ENCODE measurements around the gene CADPS2. TPM values are rescaled to one million over a fixed set of nuclear protein-coding genes. Genes with fewer than 3 reads are reported as not detected.

The CADPS2 gene
- total and polyA plus RNA-seq, 10 of the 15 experiments (the other 5 are each of a cell fraction or from before 2014, with no cell fraction given): 0.05 to 7.5 (median 0.25) TPM

DNA sequence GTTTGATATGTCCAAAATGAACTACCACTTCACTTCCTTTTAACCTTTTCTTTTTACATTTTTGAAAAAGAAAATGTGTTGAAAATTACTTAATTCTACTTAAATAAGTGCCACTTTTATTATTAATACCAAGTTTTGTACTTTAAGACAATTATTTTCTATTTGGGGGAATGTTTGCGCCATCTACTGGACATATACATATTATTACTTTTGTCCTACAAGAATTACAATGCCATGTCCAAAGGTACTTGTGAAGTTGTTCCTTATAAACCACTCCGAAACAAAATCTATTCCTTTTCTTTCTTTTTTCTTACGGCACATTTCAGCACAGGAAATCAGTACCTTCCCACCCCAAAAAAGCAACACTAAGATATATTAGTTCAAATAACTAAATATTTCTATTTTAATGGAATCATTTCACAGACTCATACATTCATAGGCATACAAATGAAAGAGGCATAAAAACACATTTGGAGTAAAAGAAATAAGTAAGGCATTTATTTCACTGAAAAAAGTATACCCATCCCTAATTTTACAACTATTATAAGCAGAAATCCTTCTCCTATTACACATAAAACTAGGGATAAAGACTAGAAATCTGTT, 357.3 kb downstream of the CADPS2 start:
- H3K9me3 ChIP-seq (replicated peaks; ENCODE audit: control insufficient read depth, insufficient read depth, low read length): no peaks in the 10 kb centered on the region
- H4K20me1 ChIP-seq (ENCODE audit: control insufficient read depth, insufficient read depth): no peaks in the 10 kb centered on the region
- SMC1A ChIA-PET (ENCODE audit: uncharacterized antibody, unreplicated experiment): interaction anchor here (0.6 to 4.1 kb wide), 22 partner anchors 8 to 625 kb away, joined by 3 to 70 read pairs (median 4); no protein-coding TSS in a partner anchor
- FAIRE-seq: peak; percentile 78
- BruUV-seq (replicated peaks): no TSS peak
- RAD21 ChIA-PET (ENCODE audit: unreplicated experiment): interaction anchor here (0.8 to 10.2 kb wide), 12 partner anchors 14 to 838 kb away, joined by 3 to 173 read pairs (median 5); no protein-coding TSS in a partner anchor
- peak; percentile 54 for ATAC-seq
- no peak overlapping the region for H3K9ac ChIP-seq (ENCODE audit: control insufficient read depth, insufficient read depth, low read length)
- no peaks in the 10 kb centered on the region for H3K36me3 ChIP-seq (ENCODE audit: control insufficient read depth in 2 of 2, insufficient read depth in 2 of 2, low read length in 1 of 2)
- CTCF ChIA-PET: interaction anchor here (0.6 to 8.5 kb wide), 25 partner anchors 9 to 624 kb away, joined by 3 to 220 read pairs (median 4); no protein-coding TSS in a partner anchor
- intact Hi-C loops (cut with micrococcal nuclease; ENCODE audit: unreplicated experiment) (loop anchor here (1.0 to 5.0 kb wide), 2 partner anchors 222 to 310 kb away; no protein-coding TSS in a partner anchor), in situ Hi-C loops (cut with MboI) (no loop called here)
- no peak overlapping the region for H2AFZ ChIP-seq (ENCODE audit: control insufficient read depth, low read depth, low read length)
- 0% methylated on average over 3 of the region's 3 CpGs for WGBS (ENCODE audit: insufficient coverage, insufficient replicate concordance, low lambda C conversion rate, missing lambda C conversion rate)
- no peak for DNase-seq (ENCODE audit: low read depth, low spot score)
- POLR2A ChIA-PET: no interaction called here
- no peaks in the 10 kb centered on the region for H3K79me2 ChIP-seq (ENCODE audit: control insufficient read depth, insufficient read depth, low read length)
- TF ChIP-seq KDM1A (IDR thresholded peaks at IDR 0.05; ENCODE audit: borderline replicate concordance): no peak
- TF ChIP-seq SMC3 (IDR thresholded peaks at IDR 0.05; ENCODE audit: borderline replicate concordance, low read length): peak; percentile 66; the same call in 1 of the 2 replicates
- TF ChIP-seq RAD21 (IDR thresholded peaks at IDR 0.05; ENCODE audit: insufficient read depth, low read depth, low read length): peak; percentile 39
- TF ChIP-seq, protein P1, sequence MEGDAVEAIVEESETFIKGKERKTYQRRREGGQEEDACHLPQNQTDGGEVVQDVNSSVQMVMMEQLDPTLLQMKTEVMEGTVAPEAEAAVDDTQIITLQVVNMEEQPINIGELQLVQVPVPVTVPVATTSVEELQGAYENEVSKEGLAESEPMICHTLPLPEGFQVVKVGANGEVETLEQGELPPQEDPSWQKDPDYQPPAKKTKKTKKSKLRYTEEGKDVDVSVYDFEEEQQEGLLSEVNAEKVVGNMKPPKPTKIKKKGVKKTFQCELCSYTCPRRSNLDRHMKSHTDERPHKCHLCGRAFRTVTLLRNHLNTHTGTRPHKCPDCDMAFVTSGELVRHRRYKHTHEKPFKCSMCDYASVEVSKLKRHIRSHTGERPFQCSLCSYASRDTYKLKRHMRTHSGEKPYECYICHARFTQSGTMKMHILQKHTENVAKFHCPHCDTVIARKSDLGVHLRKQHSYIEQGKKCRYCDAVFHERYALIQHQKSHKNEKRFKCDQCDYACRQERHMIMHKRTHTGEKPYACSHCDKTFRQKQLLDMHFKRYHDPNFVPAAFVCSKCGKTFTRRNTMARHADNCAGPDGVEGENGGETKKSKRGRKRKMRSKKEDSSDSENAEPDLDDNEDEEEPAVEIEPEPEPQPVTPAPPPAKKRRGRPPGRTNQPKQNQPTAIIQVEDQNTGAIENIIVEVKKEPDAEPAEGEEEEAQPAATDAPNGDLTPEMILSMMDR (IDR thresholded peaks at IDR 0.05 in 2 of 3, conservative IDR thresholded peaks at IDR 0.05 in 1 of 3; ENCODE audit: control insufficient read depth in 2 of 3, extremely low read depth in 1 of 3, insufficient read depth in 1 of 3, low read depth in 3 of 3, low read length in 3 of 3): peak in 2 of 3 experiments; percentile 34 to 44; a peak in 4 of 6 replicates
- TF ChIP-seq MYB (IDR thresholded peaks at IDR 0.05; ENCODE audit: borderline replicate concordance, low read depth, low read length): no peak
- no peaks in the 10 kb centered on the region for H3K27me3 ChIP-seq (replicated peaks in 1 of 2; ENCODE audit: control insufficient read depth in 2 of 2, insufficient read depth in 2 of 2, low read length in 1 of 2)
- H3K4me3 ChIP-seq: no peak overlapping the region
- H3K4me1 ChIP-seq (ENCODE audit: control insufficient read depth, insufficient read depth, low read length): no peaks in the 10 kb centered on the region
- H3K27ac ChIP-seq (ENCODE audit: control insufficient read depth, insufficient read depth): no peak overlapping the region
- no peak overlapping the region for H3K4me2 ChIP-seq (ENCODE audit: control insufficient read depth, insufficient read depth)
